Upper lobe of left lung (tissue), 6 donors: Measurements from ENCODE around the gene MYADM. TPM values are rescaled to one million over a fixed set of nuclear protein-coding genes. Genes with fewer than 3 reads are reported as not detected.

Experiments used
- ATAC-seq, 2 donors: fragments of 200-7000 bp; cut with Tn5 transposase; one replicate each; pipeline ENCODE4 v1.9.1; 2022; ENCODE audit warnings: mild to moderate bottlenecking in 2 of 2, moderate library complexity in 2 of 2; ENCODE audit not compliant: low FRiP score in 2 of 2
- DNase-seq, 2 donors: peaks; one replicate each; pipeline ENCODE4 v3.0.0-alpha.2; 2019 to 2020
- H3K27ac ChIP-seq, 4 donors: fragments of 200-600 bp; sonication (generic); one replicate each; pipeline ENCODE4 v1.5.1; 2016 to 2019
- H3K27me3 ChIP-seq, 4 donors: fragments of 200-600 bp; sonication (generic); one replicate each; pipeline ENCODE4 v1.5.1; 2017 to 2019
- H3K36me3 ChIP-seq, 4 donors: fragments of 200-600 bp; sonication (generic); one replicate each; pipeline ENCODE4 v1.5.1; 2016 to 2019
- H3K4me1 ChIP-seq, 4 donors: fragments of 200-600 bp; sonication (generic); one replicate each; pipeline ENCODE4 v1.5.1; 2018 to 2019
- H3K4me3 ChIP-seq, 4 donors: fragments of 200-600 bp; sonication (generic); one replicate each; pipeline ENCODE4 v1.5.1; 2017 to 2019; ENCODE audit warnings: mild to moderate bottlenecking in 2 of 4, moderate library complexity in 1 of 4
- H3K9me3 ChIP-seq, 4 donors: fragments of 200-600 bp; sonication (generic); one replicate each; pipeline ENCODE4 v1.5.1; 2018 to 2019
- EP300 ChIP-seq, 4 donors: sonication (generic); formaldehyde crosslinking; IDR thresholded peaks; one replicate each; pipeline ENCODE4 v1.5.1; 2017; ENCODE audit warnings: antibody characterized with exemption in 4 of 4, control low read depth in 2 of 4
- POLR2A ChIP-seq, 4 donors: fragments of 450-650 bp; IDR thresholded peaks; one replicate each; pipeline ENCODE4 v1.5.1; 2016 to 2017; ENCODE audit warnings: antibody characterized with exemption in 4 of 4, mild to moderate bottlenecking in 2 of 4
- POLR2AphosphoS5 ChIP-seq, 2 donors: sonication (generic); formaldehyde crosslinking; IDR thresholded peaks; one replicate each; pipeline ENCODE4 v1.5.1; 2017; ENCODE audit warnings: antibody characterized with exemption in 2 of 2
- WGBS, 2 donors: methylation state at CpG; one replicate each; pipeline ENCODE4 v1.1.5; 2017 to 2018; 5-methylcytosine and 5-hydroxymethylcytosine counted together
- total RNA-seq, 6 donors: library from RNA; depleted of rRNA in 4 of 6; stranded (reverse); fragments of >200 nt in 4 of 6; gene quantifications; one replicate each; pipeline versions ENCODE4 v1.1.0 to v1.2.1, GENCODE V29; 2016 to 2021
- TF ChIP-seq, protein P1 (sequence below), 6 experiments: fragments of 450-650 bp in 4 of 6; fragments of 200-600 bp in 2 of 6; sonication (generic) in 2 of 6; IDR thresholded peaks; one replicate each; pipeline ENCODE4 v1.5.1; 2016 to 2019; ENCODE audit warnings: antibody characterized with exemption in 6 of 6
- donor health status: DM: no; HTN: no; CAD: no; lungs with moderate emphysema.
- donor health status: DM: no; HTN: yes; CAD: no; lungs with severe emphysema.

The MYADM gene
- total RNA-seq, 6 donors from 2014 or later: 31.4 to 312 (median 145) TPM

GRCh38 chr19:53877361-53877766, 9.7 kb downstream of the MYADM start:
- ATAC-seq: no peak
- Histone ChIP-seq H3K36me3 (peaks cover 7 to 43% (median 26%) of the 10 kb centered on the region in 4 donors), H3K27me3 (peaks cover 0 to 8% (median 7%) of the 10 kb centered on the region in 4 donors), H3K27ac (no peak overlapping the region), H3K4me1 (peaks cover 24 to 53% (median 36%) of the 10 kb centered on the region in 4 donors), H3K4me3 (no peak overlapping the region), H3K9me3 (no peaks in the 10 kb centered on the region)
- DNase-seq: no peak
- TF ChIP-seq POLR2AphosphoS5 (IDR thresholded peaks at IDR 0.05) (no peak), EP300 (IDR thresholded peaks at IDR 0.05) (no peak), POLR2A (IDR thresholded peaks at IDR 0.05) (no peak)
- TF ChIP-seq, protein P1, sequence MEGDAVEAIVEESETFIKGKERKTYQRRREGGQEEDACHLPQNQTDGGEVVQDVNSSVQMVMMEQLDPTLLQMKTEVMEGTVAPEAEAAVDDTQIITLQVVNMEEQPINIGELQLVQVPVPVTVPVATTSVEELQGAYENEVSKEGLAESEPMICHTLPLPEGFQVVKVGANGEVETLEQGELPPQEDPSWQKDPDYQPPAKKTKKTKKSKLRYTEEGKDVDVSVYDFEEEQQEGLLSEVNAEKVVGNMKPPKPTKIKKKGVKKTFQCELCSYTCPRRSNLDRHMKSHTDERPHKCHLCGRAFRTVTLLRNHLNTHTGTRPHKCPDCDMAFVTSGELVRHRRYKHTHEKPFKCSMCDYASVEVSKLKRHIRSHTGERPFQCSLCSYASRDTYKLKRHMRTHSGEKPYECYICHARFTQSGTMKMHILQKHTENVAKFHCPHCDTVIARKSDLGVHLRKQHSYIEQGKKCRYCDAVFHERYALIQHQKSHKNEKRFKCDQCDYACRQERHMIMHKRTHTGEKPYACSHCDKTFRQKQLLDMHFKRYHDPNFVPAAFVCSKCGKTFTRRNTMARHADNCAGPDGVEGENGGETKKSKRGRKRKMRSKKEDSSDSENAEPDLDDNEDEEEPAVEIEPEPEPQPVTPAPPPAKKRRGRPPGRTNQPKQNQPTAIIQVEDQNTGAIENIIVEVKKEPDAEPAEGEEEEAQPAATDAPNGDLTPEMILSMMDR (IDR thresholded peaks at IDR 0.05): no peak
- WGBS, 2 donors: 78 to 83% methylated on average over 10 of the region's 10 CpGs

DNA sequence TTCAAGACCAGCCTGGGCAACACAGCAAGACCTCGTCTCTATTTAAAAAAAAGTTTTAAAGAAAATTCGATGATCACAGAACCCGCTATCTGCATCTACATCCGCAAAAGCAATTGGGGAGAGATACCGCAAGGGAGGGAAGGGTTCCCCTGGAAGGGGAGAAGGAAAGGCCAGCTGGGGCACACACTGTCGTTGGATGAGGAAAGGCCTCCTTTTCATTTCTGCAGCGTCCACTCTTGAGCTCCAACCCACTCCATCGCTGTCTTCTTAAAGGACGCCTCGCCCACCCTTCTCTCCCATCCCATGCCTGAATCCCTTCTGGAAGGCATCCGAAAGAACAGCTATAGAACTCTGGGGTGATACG, 11.1 kb downstream of the MYADM start:
- Histone ChIP-seq H3K27me3 (peaks cover 0 to 22% (median 20%) of the 10 kb centered on the region in 4 donors), H3K9me3 (no peaks in the 10 kb centered on the region), H3K27ac (no peak overlapping the region), H3K36me3 (peaks cover 7 to 29% (median 17%) of the 10 kb centered on the region in 4 donors), H3K4me1 (peaks cover 25 to 42% (median 34%) of the 10 kb centered on the region in 4 donors), H3K4me3 (peak overlapping the region; percentile 39 to 50 (median 48))
- peak in 1 of 2 donors; percentile 23 for ATAC-seq
- WGBS, 2 donors: 43 to 47% methylated on average over 12 of the region's 12 CpGs
- TF ChIP-seq POLR2A (IDR thresholded peaks at IDR 0.05) (no peak), POLR2AphosphoS5 (IDR thresholded peaks at IDR 0.05) (no peak)
- DNase-seq: no peak

DNA sequence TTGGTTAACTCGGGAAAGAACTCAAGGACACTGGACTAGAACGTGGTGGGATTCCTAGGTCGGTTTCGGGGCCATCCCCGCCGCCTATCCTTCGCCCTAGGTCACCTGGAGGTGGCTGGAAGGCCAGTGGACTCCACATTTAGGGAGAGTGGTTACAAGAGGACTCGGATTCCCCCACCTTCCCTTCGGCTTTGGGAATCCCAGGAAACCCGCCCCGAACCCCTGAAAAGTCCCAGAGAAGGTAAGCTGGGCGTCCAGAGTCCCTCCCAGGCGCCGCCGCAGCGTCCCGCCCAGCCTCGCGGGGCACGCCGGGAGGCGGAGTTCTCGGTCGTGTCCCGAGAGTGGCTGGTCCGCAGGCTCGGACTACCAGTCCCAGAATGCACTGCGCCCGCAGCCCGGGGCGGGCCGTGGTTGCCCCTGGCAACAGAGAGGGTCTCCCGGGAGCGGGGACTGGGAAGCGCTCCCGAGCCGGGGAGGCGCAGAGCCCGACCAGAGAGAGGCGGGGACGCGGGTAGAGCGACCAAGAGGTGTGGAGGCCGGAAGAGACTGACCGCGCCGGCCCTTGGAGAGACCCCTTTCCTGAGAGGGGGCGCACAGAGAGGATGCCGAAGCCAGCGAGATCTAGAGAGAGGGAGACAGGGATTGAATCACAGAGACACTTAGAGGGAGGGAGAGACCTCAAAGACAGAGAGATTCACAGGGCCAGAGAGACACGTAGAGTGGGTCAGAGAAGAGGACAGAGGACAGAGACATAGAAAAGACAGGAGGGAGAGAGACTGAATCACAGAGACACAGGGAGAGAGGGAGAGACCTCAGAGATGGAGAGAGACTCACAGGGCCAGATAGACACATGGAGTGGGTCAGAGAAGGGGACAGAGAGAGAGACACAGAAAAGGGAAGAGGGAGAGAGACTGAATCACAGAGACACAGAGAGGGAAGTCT, 11.7 kb downstream of the MYADM start:
- H3K4me1 ChIP-seq: peaks cover 25 to 35% (median 30%) of the 10 kb centered on the region in 4 donors
- peaks cover under 1 to 23% (median 10%) of the 10 kb centered on the region in 4 donors for H3K36me3 ChIP-seq
- peak; percentile 93 to 96 for ATAC-seq
- WGBS, 2 donors: 4 to 5% methylated on average over 17 to 22 of the region's 51 CpGs
- H3K9me3 ChIP-seq: no peaks in the 10 kb centered on the region
- peak overlapping the region in 1 of 4 donors; percentile 45 for H3K27ac ChIP-seq
- peak; percentile 92 to 98 for DNase-seq
- H3K4me3 ChIP-seq: peak overlapping the region; percentile 39 to 50 (median 48)
- no peak for TF ChIP-seq EP300 (IDR thresholded peaks at IDR 0.05)
- no peak for TF ChIP-seq POLR2A (IDR thresholded peaks at IDR 0.05)
- TF ChIP-seq POLR2AphosphoS5 (IDR thresholded peaks at IDR 0.05): peak in 1 of 2 donors; percentile 55
- TF ChIP-seq, protein P1 (IDR thresholded peaks at IDR 0.05): peak in 1 of 6 experiments; percentile 31
- peaks cover 0 to 28% (median 23%) of the 10 kb centered on the region in 4 donors for H3K27me3 ChIP-seq

- DNase-seq: no peak
- Histone ChIP-seq H3K27ac (no peak overlapping the region), H3K27me3 (peaks cover 0 to 28% (median 23%) of the 10 kb centered on the region in 4 donors), H3K9me3 (no peaks in the 10 kb centered on the region), H3K36me3 (peaks cover 0 to 8% (median 1%) of the 10 kb centered on the region in 4 donors), H3K4me3 (no peak overlapping the region), H3K4me1 (peaks cover 22 to 28% (median 26%) of the 10 kb centered on the region in 4 donors)
- 30 to 32% methylated on average over 6 of the region's 6 CpGs for WGBS, 2 donors
- ATAC-seq: no peak
- no peak for TF ChIP-seq POLR2A (IDR thresholded peaks at IDR 0.05)
Measured at GRCh38 chr19:53880711-53881481, 13.2 kb downstream of the MYADM start.

- 2 to 3% methylated on average over 26 to 46 of the region's 49 CpGs for WGBS, 2 donors
- no peaks in the 10 kb centered on the region for H3K9me3 ChIP-seq
- DNase-seq: peak; percentile 37 to 91
- H3K27me3 ChIP-seq: peaks cover 0 to 28% (median 23%) of the 10 kb centered on the region in 4 donors
- no peak within 1 kb of the TSS for H3K27ac ChIP-seq
- TF ChIP-seq POLR2A (IDR thresholded peaks at IDR 0.05) (no peak), POLR2AphosphoS5 (IDR thresholded peaks at IDR 0.05) (no peak), EP300 (IDR thresholded peaks at IDR 0.05) (no peak)
- TF ChIP-seq, protein P1 (IDR thresholded peaks at IDR 0.05): peak; percentile 39 to 74 (median 62)
- peak within 1 kb of the TSS; percentile 17 to 43 (median 27) for H3K4me3 ChIP-seq
- H3K36me3 ChIP-seq: no peaks in the 10 kb centered on the region
- peaks cover 22 to 28% (median 26%) of the 10 kb centered on the region in 4 donors for H3K4me1 ChIP-seq
- ATAC-seq: peak in 1 of 2 donors; percentile 7
Measured at GRCh38 chr19:53881482-53882390, 14.1 kb downstream of the MYADM start, which contains the start of gene PRKCG. Gene PRKCG, plus strand, starts transcription at chr19:53882197. Its CDS starts 298 bp downstream, at chr19:53882495.
